Measurements from ENCODE around the gene SNRNP35. TPM values are rescaled to one million over a fixed set of nuclear protein-coding genes. Genes with fewer than 3 reads are reported as not detected.
"Not testable (repeated sequence)": the region's sequence is repeated elsewhere in the genome, so short reads cannot be mapped to it uniquely, and the experiment has no call there.

Gene SNRNP35
- total RNA-seq, 3 donors from 2014 or later = 20.8 to 26.3 (median 21.5) TPM

DNA sequence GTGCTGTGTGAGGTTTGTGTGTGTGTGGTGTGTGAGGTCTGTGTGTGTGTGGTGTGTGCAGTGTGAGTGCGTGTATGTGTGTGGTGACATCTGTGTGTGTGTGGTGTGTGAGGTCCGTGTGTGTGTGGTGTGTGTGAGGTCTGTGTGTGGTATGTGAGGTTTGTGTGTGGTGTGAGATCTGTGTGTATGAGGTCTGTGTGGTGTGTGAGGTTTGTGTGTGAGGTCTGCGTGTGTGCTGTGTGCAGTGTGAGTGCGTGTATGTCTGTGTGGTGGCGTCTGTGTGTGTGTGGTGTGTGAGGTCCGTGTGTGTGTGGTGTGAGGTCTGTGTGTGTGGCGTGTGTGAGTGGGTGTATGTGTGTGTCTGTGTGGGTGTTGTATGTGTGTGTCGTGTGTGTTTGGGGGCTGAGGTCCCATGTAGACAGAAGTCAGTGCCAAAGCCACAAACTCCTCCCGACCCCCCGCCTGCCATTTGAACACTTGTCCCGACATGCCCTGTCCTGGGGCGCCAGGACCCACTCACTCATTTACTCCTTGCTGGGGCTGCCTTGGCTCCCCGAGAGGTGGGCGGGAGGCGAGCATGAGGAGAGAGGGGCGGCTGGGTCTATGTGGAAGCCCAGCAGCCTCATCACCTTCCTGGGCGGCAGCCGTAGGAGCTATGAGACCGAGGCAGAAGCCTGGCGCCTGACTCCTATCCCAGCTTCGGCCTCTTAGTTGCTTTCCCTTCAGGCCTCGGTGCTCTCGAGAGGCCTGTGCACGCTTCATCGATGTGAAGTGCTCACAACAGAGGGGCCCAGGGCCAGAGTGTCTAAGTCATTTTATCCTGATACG lies 55.1 kb downstream of the SNRNP35 start:
- DNase-seq = no peak
- no peaks in the 10 kb centered on the region for H3K36me3 ChIP-seq (ENCODE audit: low read depth)
- intact Hi-C loops (cut with DNase I, micrococcal nuclease) = no loop called here
- H3K4me3 ChIP-seq = no peak overlapping the region
- no peak for ATAC-seq
- TF ChIP-seq CTCF (IDR thresholded peaks at IDR 0.05) = no peak
- H3K4me1 ChIP-seq (ENCODE audit: low read depth) = no peaks in the 10 kb centered on the region
- H3K9me3 ChIP-seq = no peaks in the 10 kb centered on the region

- TF ChIP-seq CTCF (IDR thresholded peaks at IDR 0.05) = no peak
- no peak for ATAC-seq
- DNase-seq = no peak
- intact Hi-C loops (cut with DNase I, micrococcal nuclease) = no loop called here
- no peaks in the 10 kb centered on the region for H3K4me1 ChIP-seq (ENCODE audit: low read depth)
- no peaks in the 10 kb centered on the region for H3K9me3 ChIP-seq
- no peaks in the 10 kb centered on the region for H3K36me3 ChIP-seq (ENCODE audit: low read depth)
- H3K4me3 ChIP-seq = no peak overlapping the region
Measured at GRCh38 chr12:123513805-123514204, 55.9 kb downstream of the SNRNP35 start.

GRCh38 chr12:123514582-123515221 lies 56.8 kb downstream of the SNRNP35 start:
- H3K36me3 ChIP-seq (ENCODE audit: low read depth); DNase-seq; H3K9me3 ChIP-seq; intact Hi-C loops (cut with DNase I, micrococcal nuclease); ATAC-seq; H3K4me3 ChIP-seq; H3K4me1 ChIP-seq (ENCODE audit: low read depth): not testable (repeated sequence)

DNA sequence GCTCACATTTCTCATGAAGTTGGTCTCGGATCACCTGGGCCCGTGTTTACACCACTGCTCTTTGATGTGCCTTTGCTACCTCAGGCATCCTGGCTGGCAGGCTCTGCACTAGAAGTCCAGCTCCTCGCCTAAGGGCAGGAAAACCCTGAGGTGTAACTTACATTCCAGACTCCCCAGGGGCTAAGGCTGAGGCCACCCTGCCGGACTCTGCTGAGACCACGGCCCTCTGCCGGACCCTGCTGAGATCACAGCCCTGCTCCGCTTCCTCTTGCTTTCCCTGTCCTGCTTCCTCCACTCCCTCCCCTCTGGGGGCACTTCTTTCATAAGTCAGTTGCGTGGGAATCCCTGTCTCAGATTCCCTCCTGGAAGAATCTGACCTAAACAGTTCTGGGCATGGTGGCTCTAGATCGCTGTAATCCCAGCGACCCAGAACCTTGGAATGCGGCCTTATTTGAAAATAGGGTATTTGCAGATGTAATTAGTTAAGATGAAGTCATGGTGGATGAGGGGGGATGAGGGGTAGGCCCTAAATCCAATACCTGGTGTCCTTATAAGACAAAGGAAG lies 58.4 kb downstream of the SNRNP35 start:
- intact Hi-C loops (cut with DNase I, micrococcal nuclease) = no loop called here
- ATAC-seq (no peak), DNase-seq (no peak)
- no peak for TF ChIP-seq CTCF (IDR thresholded peaks at IDR 0.05)
- Histone ChIP-seq H3K36me3 (ENCODE audit: low read depth) (no peaks in the 10 kb centered on the region), H3K4me3 (no peak overlapping the region), H3K9me3 (no peaks in the 10 kb centered on the region), H3K4me1 (ENCODE audit: low read depth) (no peaks in the 10 kb centered on the region)

Other genes starting within 250 kb of the SNRNP35 start
- 10 to 100 TPM; 19.6 to 28.7 (median 19.8) TPM for gene MPHOSPH9, start 225.0 kb upstream of the SNRNP35 start, total RNA-seq
- 10 to 100 TPM in 2 of 3 donors, 1 to 10 TPM in 1; 9.0 to 11.2 (median 10.4) TPM for gene MTRFR, start 224.7 kb upstream of the SNRNP35 start, total RNA-seq
- gene CDK2AP1, start 186.3 kb upstream of the SNRNP35 start, total RNA-seq = 100 to 1,000 TPM in 1 of 3 donors, 10 to 100 TPM in 2; 41.2 to 125 (median 61.9) TPM
- 10 to 100 TPM; 29.4 to 37.7 (median 33.4) TPM for gene SBNO1, start 93.3 kb upstream of the SNRNP35 start, total RNA-seq
- gene KMT5A, start 74.0 kb upstream of the SNRNP35 start, total RNA-seq = 10 to 100 TPM; 39.9 to 42.9 (median 41.0) TPM
- gene RILPL2, start 21.5 kb upstream of the SNRNP35 start, total RNA-seq = 1 to 10 TPM in 2 of 3 donors, under 1 TPM in 1; 0.72 to 4.3 (median 1.6) TPM
- 10 to 100 TPM in 1 of 3 donors, 1 to 10 TPM in 2; 2.5 to 17.8 (median 3.0) TPM for gene RILPL1, start 75.6 kb downstream of the SNRNP35 start, total RNA-seq
- 100 to 1,000 TPM; 194 to 248 (median 216) TPM for gene TMED2, start 126.4 kb downstream of the SNRNP35 start, total RNA-seq
- gene DDX55, start 144.0 kb downstream of the SNRNP35 start, total RNA-seq = 10 to 100 TPM; 16.0 to 17.2 (median 16.8) TPM
- 10 to 100 TPM; 37.7 to 48.0 (median 42.9) TPM for gene EIF2B1, start 175.5 kb downstream of the SNRNP35 start, total RNA-seq
- 10 to 100 TPM; 20.6 to 24.4 (median 22.6) TPM for gene GTF2H3, start 175.7 kb downstream of the SNRNP35 start, total RNA-seq
- 1 to 10 TPM; 5.2 to 9.0 (median 6.2) TPM for gene TCTN2, start 213.0 kb downstream of the SNRNP35 start, total RNA-seq